HG02610 (cell line): ENCODE results near the gene ZNF396.
A peak's percentile ranks its signal among the peaks of the same experiment; 100 is the strongest.

Experiments
- ATAC-seq: cut with Tn5 transposase; IDR thresholded peaks from one replicate; pipeline ENCODE4 v1.9.1; 2021; ENCODE audit warnings: mild to moderate bottlenecking, moderate library complexity; ENCODE audit not compliant: unreplicated experiment

The ZNF396 gene

GRCh38 chr18:35376742-35377695 is at the start of gene ZNF396:
Gene ZNF396, minus strand, starts transcription at chr18:35377337. Its CDS starts 3,045 bp downstream, at chr18:35374292.
- peak; percentile 91 for ATAC-seq

GRCh38 chr18:35426786-35427185 is 49.6 kb upstream of the ZNF396 start:
- ATAC-seq, result no peak

GRCh38 chr18:35424356-35424755 is 47.2 kb upstream of the ZNF396 start:
- no peak for ATAC-seq

- ATAC-seq, result no peak
Observed at GRCh38 chr18:35422237-35422636, 45.1 kb upstream of the ZNF396 start.

GRCh38 chr18:35418610-35419009 is 41.5 kb upstream of the ZNF396 start:
- ATAC-seq, result no peak

GRCh38 chr18:35417223-35417622 is 40.1 kb upstream of the ZNF396 start:
- ATAC-seq, result no peak

- ATAC-seq, result peak; percentile 54
Observed at GRCh38 chr18:35415511-35416073, 38.5 kb upstream of the ZNF396 start.

GRCh38 chr18:35413163-35413511 is 36.0 kb upstream of the ZNF396 start:
- no peak for ATAC-seq

GRCh38 chr18:35411625-35412351 is 34.7 kb upstream of the ZNF396 start:
- ATAC-seq, result no peak

- ATAC-seq, result peak; percentile 63
Observed at GRCh38 chr18:35410561-35410960, 33.4 kb upstream of the ZNF396 start.

- no peak for ATAC-seq
Observed at GRCh38 chr18:35409911-35410310, 32.8 kb upstream of the ZNF396 start.

- no peak for ATAC-seq
Observed at GRCh38 chr18:35408843-35409261, 31.7 kb upstream of the ZNF396 start.

GRCh38 chr18:35407871-35408481 is 30.8 kb upstream of the ZNF396 start:
- peak; percentile 45 for ATAC-seq

GRCh38 chr18:35406666-35407065 is 29.5 kb upstream of the ZNF396 start:
- no peak for ATAC-seq

GRCh38 chr18:35397976-35398375 is 20.8 kb upstream of the ZNF396 start:
- ATAC-seq, result no peak

GRCh38 chr18:35393716-35394115 is 16.6 kb upstream of the ZNF396 start:
- no peak for ATAC-seq

- no peak for ATAC-seq
Observed at GRCh38 chr18:35392375-35392774, 15.2 kb upstream of the ZNF396 start.

GRCh38 chr18:35390951-35391700 is 14.0 kb upstream of the ZNF396 start:
- no peak for ATAC-seq

- ATAC-seq, result no peak
Observed at GRCh38 chr18:35389095-35389618, 12.0 kb upstream of the ZNF396 start.

GRCh38 chr18:35387152-35387571 is 10.0 kb upstream of the ZNF396 start:
- ATAC-seq, result no peak
